Endometrium (tissue), 2 donors: Measurements from ENCODE around the gene SRPK3.
"Not testable (repeated sequence)": the region's sequence is repeated elsewhere in the genome, so short reads cannot be mapped to it uniquely, and the experiment has no call there.

ENCODE experiments used
- FAIRE-seq: peaks from 2 replicates; lab custom pipeline; 2012; peaks lifted over from hg19 to GRCh38; lab: Jason Lieb, UNC
- donor health status: control.
- donor health status: control.

The SRPK3 gene, protein sequence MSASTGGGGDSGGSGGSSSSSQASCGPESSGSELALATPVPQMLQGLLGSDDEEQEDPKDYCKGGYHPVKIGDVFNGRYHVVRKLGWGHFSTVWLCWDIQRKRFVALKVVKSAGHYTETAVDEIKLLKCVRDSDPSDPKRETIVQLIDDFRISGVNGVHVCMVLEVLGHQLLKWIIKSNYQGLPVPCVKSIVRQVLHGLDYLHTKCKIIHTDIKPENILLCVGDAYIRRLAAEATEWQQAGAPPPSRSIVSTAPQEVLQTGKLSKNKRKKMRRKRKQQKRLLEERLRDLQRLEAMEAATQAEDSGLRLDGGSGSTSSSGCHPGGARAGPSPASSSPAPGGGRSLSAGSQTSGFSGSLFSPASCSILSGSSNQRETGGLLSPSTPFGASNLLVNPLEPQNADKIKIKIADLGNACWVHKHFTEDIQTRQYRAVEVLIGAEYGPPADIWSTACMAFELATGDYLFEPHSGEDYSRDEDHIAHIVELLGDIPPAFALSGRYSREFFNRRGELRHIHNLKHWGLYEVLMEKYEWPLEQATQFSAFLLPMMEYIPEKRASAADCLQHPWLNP

GRCh38 chrX:153780678-153781427 is at the start of gene SRPK3:
TSS of gene SRPK3 (plus strand) at chrX:153781041. CDS start at chrX:153781087, 46 bp downstream.
- FAIRE-seq: no peak

DNA sequence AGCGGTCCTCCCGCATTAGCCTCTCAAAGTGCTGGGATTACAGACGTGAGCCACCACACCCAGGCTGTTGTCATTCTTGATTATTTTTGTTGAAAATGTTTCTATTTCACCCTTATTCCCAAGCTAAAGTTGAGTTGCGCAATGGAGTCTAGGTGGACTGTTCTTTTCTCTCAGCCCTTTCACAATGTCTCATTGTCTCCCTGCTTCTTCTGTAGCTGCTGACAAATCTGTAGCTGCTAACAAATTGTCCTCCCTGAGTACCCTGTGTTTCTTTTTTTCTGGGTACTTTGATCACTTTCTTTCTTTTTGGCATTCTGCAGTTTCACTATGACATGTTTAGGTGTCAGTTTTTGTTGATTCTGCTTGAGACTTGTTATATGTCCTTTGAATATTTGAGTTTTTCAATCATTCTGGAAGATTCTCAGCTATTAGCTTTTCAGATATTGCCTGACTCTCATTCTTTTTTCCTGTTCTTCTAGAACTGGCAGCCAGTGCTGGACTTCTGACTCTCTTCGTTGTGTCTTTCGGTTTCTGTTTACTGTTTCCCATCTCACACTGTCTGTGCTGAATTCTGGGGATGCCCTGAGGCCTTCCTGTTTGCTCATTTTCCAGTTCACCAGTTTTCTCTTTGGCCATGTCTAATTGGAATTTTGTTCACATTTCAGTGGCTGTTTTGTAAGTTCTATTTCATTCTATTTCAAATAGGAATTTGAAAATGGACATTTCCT is 49.6 kb upstream of the SRPK3 start:
- no peak for FAIRE-seq

DNA sequence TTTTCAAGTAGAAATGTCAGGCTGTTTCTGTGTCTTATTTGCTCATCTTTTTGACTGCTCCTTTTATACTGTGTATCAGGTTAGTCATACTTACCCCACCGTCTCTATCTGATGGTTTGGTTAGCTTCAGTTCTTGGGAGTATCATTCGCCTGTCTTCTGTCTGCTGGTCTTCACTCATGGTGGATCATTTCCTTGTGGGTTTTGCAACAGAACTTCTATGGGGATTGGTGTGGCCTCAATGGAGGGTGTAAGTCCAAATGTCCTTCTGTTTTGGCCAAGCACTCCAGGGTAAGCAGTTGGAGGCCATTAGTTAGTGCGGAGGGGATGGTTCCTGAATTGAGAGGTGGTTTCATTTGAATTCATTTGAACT is 49.0 kb upstream of the SRPK3 start:
- FAIRE-seq: no peak

GRCh38 chrX:153732401-153732800 is 48.4 kb upstream of the SRPK3 start:
- no peak for FAIRE-seq

GRCh38 chrX:153733651-153734240 is 47.1 kb upstream of the SRPK3 start:
- FAIRE-seq: no peak

DNA sequence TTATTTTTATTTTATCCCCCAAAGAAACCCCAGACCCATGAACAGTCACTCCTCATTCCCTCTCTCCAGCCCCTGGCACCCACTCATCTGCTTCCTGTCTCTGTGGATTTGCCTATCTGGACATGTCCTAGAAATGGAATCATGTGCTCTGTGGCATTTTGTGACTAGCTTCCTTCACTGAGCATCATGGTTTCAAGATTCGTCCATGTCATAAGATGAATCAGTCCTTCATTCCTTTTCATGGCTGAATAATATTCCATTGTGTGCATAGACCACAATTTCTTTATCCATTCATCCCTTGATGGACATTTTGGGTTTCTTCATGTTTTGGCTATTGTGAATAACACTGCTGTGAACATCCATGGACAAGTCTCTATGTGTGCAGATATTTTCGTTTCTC is 46.0 kb upstream of the SRPK3 start:
- FAIRE-seq: no peak

- no peak for FAIRE-seq
Observed at GRCh38 chrX:153735274-153735673, 45.6 kb upstream of the SRPK3 start.

DNA sequence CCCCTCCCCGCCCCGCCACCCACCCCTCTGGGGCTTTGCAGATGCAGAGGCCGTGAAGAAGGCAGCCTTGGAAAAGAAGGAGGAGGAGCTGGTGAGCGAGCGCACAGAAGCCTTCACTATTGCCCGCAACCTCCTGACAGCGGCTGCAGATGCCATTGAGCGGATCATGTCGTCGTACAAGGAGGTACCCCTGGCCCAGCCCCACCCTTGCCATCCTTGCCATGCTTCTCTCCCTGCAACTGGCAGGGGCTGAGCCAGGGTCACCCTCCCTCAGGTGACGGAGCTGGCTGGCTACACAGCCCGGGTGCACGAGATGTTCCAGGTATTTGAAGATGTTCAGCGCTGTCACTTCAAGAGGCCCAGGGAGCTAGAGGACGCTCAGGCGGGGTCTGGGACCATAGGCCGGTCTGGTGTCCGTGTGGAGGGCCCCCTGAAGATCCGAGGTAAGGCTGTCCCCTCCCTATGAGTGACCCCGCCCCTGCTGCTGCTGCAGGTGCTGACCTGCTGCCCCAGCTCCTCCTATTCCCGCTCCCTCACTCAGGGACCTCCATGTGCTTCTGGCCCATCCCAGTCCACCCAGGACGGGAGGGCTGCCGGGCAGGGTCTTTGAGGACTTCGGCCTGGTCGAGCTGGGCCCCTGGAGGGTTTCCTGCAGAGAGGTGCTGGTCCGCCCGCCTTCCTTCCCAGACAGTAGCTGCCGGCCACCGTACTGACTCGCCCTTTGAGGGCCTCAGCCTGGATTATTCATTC is 44.6 kb upstream of the SRPK3 start:
- FAIRE-seq: no peak

DNA sequence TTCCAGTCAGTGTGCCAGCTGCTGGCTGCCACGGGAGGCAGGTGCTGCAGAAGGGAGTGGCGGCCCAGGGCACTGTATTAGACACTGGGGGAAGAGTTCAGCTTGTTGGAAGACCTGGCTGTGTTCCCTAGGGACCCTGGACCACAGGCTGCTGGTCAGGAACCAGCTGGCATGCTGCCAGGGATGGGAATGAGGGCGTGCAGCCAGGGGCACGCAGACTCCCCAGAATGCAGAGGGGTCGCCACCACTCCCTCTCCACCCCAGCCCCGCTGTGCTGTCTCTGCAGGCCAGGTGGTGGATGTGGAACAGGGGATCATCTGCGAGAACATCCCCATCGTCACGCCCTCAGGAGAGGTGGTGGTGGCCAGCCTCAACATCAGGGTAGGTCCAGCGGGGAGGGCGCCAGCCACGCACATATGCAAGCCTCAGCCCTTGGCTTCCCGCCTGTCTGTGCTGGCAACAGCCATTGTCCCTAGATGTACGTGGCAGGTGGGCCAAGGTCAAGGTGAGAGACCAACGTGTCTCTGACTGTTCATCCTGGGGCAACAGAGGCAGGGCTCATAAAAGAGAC is 43.9 kb upstream of the SRPK3 start:
- FAIRE-seq: no peak

DNA sequence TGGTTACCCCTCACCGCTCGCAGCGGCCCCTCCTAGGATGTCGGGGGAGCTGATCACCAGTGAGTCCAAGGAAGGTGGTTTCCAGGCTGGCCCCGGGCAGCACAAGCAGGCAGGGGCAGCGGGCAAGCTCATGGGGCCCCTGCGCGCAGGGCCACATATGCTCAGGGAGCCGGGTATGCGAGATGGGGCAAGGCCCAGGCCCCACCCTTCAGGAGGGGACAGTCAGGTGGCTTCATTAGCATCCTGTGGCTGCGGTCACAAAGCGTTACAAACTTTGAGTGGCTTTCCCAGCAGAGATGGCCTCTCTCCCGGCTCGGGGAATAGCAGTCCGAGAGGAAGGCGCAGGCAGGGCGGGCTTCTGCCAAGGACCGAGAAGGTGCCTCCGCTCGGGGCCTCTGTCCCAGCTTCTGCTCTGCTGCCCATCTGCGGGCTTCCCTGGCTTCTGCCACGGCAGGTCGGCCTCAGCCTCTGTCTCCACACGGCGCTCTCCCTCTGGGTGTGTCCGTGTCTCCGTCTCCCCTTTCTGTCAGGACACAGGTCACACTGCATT is 42.7 kb upstream of the SRPK3 start:
- FAIRE-seq: no peak

- FAIRE-seq: no peak
Observed at GRCh38 chrX:153739754-153740486, 40.9 kb upstream of the SRPK3 start.

DNA sequence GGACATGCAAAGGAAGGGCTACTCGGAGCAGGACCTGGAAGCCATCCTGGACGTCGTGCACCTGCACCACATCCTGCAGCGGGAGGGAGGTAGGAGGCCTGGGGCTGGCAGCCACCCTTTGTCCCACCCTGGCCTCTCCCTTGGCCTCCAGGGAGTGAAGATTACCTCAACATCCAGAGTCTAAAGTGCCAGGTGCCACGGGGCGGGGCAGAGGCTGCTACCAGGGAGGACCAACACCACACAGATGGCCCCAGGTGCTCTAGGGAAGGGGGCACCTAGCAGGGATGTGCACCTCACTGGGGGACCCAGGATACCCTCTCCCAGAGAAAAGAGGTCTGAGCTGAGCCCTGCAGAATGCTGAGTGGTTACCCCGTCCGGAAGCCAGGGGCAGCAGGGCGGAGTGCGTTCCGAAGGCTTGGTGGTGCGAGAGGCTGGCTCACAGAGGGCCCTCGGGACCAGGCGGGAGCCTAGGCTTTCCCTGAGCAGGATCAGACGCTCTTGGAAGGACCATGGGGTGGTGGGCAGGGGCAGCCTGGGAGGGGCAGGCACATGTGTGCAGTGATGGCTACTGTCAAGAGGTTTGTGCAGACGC is 40.1 kb upstream of the SRPK3 start:
- FAIRE-seq: no peak

GRCh38 chrX:153741446-153741845 is 39.4 kb upstream of the SRPK3 start:
- no peak for FAIRE-seq

DNA sequence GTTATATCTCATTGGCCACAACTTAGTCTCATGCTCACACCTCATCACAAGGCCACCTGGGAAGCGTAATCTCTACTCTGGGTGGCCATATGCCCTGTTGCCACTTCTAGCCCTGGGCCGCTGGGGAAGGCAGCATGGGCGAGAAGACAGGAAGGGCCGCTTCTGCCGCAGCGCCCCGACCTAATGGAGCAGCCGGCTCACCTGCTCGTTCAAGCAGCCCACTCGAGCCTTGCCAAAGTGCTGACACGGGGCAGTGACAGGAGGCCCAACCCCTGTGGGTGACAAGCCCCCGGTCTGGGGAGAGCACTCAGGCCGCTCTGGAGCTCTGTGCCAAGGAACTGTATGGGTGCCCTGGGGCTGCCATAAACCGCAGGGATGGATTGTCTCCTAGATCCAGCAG is 38.7 kb upstream of the SRPK3 start:
- FAIRE-seq: not testable (repeated sequence)

GRCh38 chrX:153742796-153743467 is 37.9 kb upstream of the SRPK3 start:
- FAIRE-seq: not testable (repeated sequence)

DNA sequence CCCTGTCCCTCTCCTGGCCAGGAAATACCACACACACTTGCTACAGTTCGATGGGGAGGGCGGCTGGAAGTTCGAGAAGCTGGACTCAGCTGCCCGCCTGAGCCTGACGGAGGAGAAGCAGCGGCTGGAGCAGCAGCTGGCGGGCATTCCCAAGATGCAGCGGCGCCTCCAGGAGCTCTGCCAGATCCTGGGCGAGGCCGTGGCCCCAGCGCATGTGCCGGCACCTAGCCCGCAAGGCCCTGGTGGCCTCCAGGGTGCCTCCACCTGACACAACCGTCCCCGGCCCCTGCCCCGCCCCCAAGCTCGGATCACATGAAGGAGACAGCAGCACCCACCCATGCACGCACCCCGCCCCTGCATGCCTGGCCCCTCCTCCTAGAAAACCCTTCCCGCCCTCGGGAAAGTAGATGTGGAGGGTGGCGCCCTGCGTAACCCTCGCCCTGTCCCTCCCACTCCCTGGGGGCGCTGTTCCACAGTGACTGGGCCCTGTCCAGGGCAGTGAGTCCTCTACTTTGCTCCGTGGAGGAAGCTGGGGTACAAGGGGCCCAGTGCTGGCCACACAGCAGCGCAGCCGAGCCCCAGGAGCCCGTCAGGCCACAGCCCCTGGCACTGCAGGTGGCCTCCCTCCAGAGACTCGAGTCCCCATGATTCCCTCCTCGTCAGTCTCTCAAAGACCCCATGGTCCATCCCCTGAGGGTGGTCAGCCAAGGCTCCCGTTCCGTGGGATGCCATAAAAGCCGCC is 37.2 kb upstream of the SRPK3 start:
- not testable (repeated sequence) for FAIRE-seq

GRCh38 chrX:153744210-153745066 is 36.4 kb upstream of the SRPK3 start:
- no peak for FAIRE-seq
